HG02938 (cell line): ENCODE measurements around the gene UFSP1.
"Not testable (repeated sequence)": the region's sequence is repeated elsewhere in the genome, so short reads cannot be mapped to it uniquely, and the experiment has no call there.

Source experiments
- ATAC-seq: cut with Tn5 transposase; IDR thresholded peaks from one replicate; pipeline ENCODE4 v1.9.1; 2021; ENCODE audit warnings: mild to moderate bottlenecking, moderate library complexity; ENCODE audit not compliant: unreplicated experiment

The UFSP1 gene

DNA sequence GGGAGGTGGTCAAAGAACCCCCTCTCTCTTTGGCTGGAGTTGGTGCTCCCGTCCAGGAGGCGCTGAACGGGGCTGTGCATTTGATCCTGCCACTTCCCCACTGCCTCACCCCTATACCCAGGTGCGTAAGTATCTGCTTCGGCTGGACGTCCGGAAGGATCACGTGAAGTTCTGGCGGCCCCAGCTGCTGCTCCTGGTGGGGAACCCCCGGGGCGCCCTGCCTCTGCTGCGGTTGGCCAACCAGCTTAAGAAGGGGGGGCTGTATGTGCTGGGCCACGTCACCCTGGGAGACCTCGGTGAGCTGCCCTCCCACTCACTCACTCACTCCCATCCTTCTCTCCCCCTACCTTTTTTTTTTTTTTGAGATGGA is 27.9 kb downstream of the UFSP1 start:
- no peak for ATAC-seq

GRCh38 chr7:100860702-100861615 is 28.6 kb downstream of the UFSP1 start:
- no peak for ATAC-seq

- no peak for ATAC-seq
These were observed 29.7 kb downstream of the UFSP1 start for GRCh38 chr7:100859856-100860255.

GRCh38 chr7:100856871-100857282 is 32.6 kb downstream of the UFSP1 start:
- ATAC-seq = no peak

- ATAC-seq = no peak
These were observed 34.0 kb downstream of the UFSP1 start for GRCh38 chr7:100855515-100855914.

- ATAC-seq = not testable (repeated sequence)
These were observed 34.6 kb downstream of the UFSP1 start for GRCh38 chr7:100854899-100855298.

GRCh38 chr7:100854146-100854895 is 35.2 kb downstream of the UFSP1 start:
- ATAC-seq = no peak

DNA sequence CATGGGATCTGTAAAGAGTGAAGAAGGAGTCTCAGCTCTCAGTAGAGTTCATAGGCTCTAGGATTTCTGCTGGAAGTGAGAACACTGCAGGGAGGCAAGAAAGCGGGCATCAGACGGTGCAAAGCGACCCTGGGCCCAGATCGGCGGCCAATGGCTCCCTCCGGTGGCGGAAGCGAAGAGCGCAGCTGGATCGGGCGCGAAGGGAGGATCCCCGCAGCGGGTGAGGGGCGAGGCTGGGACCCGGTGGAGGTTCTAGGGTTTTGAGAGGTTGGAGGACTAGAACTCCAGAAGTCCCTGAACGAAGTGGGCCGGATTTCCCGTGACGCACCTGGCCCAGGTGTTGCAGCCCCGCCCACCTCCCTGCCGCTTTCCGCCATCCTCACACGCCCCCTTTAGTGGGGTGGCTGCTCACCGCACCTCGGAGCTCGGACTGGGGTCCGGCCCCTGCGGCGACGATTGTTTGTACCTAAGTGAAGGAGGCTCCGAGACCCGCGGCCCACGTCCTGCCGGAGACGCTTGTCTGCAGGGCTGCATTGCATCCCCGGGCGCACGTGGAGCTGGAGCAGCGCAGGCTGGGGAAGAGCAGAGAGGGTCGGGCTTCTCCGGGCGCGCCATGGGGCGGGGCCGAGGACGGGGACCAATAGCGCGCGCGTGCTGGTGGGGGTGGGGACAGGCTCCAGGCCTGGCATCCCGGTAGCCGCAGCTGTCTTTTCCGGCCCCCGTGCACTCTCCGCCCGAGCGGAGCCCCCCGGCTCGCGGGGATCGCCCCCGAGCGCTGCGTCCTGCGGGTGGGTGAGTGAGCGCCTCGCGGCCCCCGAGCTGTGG is 37.3 kb downstream of the UFSP1 start, which contains the start of gene SLC12A9:
Gene SLC12A9, plus strand, starts transcription at position 666 of the 825 bp plus-strand sequence. CDS start 1,485 bp downstream, outside the sequence.
- ATAC-seq = peak; percentile 78

- ATAC-seq = no peak
These were observed 42.2 kb downstream of the UFSP1 start for GRCh38 chr7:100847360-100847759.

DNA sequence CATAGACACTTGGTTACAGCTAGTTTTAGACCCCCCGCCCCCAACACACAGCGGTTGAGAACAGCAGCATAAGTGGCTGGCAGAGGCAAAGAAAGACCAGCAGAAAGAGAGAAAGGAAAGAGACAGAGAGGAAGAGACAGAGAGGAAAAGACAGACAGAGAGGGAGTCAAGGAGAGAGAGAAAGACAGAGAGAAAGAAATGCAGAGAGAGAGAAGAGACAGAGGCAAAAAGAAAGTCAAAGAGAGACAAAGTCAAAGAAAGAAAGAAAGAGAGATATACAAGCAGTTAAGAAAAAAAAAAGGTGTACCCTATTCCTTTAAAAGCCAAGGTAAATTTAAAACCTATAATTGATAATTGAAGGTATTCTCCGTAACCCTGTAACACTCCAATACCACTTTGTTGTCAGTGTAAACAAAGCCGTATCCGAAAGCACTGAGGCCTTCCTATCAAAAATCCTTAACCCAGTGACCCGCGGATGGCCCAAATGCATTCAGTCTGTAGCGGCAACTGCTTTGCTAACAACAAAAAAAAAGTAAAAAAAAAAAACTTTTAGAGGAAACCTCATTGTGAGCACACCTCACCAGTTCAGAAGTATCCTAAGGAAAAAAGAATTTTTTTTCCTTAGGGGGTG is 48.9 kb downstream of the UFSP1 start:
- ATAC-seq = no peak

GRCh38 chr7:100839361-100839760 is 50.2 kb downstream of the UFSP1 start:
- ATAC-seq = no peak
